NCI-H510A (cell line): Measurements from ENCODE around the gene TICAM2.

Experiments used
- DNase-seq: peaks from one replicate; lab custom pipeline; 2025; lab: John Stamatoyannopoulos, UW

The TICAM2 gene

DNA sequence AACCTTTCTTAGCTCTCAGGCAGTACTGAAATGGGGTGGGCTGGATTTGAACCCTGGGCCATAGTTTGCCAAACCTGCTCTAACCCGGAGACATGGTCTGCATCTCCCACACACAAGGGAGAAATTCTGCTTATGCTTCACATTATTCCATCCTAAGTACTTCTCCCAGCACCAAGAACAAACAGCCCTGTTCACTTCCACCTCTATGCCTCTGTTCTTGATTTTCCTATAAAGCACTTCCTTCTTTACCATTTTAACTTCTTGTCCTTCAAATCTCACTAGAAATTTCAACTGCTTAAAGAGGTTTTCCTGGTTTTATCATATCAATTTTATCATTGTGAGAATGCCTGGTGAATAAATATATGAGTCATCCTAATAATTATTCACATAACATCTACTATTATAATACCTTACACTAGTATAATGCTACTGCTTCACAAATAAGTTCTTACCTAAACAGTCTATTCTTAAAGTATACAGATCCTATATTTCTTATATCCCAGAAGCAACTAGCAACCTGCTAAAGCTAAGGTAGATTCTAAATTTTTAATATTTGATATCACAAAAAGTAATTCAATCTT, 70.4 kb downstream of the TICAM2 start:
- no peak for DNase-seq

DNA sequence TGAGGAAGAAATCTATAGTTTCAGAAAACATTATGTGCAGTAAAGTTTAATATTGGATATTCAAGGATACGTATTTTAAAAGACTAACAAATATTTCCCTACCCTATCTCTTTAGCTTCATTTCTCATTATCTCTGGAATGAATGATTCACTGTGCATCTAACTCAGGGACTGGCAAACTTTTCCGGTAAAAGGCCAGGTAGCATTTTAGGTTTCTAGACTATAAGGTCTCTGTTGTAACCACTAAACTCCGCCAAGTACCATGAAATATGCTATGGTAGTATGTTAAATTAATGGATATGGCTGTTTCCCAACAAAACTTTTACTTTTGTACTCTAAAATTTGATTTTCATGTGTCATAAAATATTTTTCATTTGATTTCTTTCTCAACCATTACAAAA, 70.9 kb downstream of the TICAM2 start:
- DNase-seq, result no peak

DNA sequence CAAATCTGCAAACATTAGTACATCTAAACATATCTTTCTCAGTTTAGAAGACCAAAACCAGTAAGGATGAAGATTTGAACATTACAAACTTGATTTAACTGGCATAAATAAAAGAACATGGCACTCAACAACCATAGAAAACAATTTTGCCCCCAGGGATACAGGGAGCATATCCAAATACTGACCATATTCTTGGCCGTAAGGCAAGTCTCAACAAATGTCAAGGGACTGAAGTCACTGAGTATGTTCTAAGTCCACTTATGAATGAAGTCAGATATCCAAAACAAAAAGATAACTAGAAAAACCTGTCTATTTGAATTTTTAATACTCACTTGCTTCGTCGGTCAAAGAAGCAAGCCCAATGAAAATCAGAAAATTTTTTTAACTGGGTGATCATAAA, 71.9 kb downstream of the TICAM2 start:
- DNase-seq, result no peak
